ENCODE results near the gene PTX4.
"Not testable (repeated sequence)": the region's sequence is repeated elsewhere in the genome, so short reads cannot be mapped to it uniquely, and the experiment has no call there.

Gene PTX4

DNA sequence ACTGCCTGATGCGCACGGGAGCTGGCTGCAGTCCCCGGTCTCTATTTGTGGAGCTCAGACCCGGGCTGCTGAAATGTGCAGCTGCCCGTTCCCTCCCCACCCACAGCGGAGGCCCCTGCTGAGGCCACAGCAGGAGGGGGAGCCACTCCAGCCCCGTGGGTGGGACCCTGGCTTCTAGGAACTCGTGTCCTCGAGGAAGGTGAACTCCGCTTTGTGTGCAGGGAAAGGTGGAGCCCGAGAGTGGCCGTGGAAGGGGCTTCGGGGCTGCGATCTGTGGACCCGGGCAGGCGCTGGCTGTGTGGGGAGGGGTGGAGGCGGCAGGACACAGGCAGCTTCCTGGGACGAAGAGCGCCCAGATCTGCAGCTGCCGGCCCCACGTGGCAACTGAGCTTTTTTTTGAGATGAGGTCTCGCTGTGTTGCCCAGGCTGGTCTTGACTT is 47.3 kb downstream of the PTX4 start:
- DNase-seq = no peak

DNA sequence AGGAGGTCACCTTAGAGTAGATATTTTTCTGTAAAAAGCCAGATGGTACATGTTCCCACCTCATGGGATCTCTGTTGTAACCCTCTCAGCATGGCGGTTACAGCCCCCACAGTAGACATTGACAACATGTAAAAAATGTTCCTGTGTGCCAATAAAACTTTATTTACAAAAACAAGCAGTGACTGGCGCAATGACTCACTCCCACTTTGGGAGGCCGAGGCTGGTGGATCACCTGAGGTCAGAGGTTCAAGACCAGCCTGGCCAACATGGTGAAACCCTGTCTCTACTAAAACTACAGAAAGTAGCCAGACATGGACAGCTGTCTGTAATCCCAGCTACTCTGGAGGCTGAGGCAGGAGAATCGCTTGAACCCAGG is 49.1 kb downstream of the PTX4 start:
- not testable (repeated sequence) for DNase-seq

DNA sequence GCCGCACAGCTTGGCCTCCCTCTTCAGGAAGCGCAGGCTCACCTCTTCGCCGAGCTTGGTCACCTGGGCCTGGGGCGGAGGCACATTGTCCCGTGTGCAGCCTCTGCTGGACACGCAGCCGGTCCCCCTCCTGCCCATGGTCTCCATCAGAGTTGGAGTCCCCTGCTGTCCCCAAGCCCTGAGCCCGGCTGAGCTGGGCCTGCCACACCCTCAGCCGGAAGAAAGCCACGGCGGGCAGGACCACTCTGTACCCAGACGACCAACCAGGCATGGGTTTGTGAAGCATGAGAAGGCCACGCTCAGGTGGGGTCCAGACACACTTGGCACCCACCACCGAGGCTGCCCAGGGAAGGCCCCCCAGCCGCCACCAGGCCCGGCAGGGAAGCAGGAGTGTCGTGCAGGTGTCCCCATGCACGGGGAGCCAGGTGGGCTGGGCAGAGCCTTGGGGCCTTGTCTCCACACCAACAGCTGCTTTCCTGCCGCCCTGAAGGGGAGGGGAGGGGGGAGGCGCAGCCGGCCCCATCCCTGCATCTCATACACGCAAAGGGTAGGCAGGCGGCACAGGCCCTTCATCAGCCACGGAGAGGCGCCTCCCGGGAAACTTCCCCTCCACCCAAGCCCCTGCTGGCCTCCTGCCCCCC is 49.6 kb downstream of the PTX4 start:
- no peak for DNase-seq

DNA sequence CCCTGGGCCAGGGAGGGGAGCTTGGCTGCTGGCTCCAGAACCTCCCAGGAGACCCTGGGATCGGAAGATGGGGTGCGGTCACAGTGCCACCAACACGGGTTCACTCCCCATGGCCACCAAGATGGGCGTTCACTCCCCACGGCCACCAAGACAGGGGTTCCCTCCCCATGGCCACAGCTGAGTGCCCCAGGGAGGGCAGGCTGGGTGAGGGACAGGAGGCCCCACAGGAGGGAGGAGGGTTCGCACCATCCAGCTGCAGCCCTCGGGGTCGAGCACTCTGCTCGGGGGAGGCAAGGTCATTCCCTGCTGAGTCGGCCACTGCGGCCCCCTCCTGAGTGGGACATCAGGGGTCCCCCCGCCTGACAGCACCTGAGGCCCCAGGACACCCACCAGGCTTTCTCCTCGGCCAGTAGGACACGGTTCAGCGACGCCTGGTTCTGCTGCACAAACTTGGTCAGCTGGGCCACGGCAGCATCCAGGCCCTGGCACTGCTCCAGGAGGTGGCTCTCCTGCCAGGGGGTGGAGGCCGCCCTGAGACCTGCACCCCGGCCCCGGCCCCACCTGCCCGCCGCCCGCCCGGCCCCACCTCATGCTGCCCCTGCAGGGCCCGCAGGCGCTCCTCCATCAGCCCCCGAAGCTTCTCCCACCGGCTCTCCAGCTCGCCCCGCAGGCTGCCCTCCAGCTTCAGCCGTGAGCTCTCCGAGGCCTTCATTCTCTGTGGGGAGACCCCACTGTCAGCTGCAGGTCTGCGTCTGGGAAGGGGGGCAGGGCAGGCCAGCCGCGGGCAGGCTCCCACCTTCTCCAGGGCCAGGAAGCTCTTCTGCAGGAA is 50.3 kb downstream of the PTX4 start:
- DNase-seq = no peak

DNA sequence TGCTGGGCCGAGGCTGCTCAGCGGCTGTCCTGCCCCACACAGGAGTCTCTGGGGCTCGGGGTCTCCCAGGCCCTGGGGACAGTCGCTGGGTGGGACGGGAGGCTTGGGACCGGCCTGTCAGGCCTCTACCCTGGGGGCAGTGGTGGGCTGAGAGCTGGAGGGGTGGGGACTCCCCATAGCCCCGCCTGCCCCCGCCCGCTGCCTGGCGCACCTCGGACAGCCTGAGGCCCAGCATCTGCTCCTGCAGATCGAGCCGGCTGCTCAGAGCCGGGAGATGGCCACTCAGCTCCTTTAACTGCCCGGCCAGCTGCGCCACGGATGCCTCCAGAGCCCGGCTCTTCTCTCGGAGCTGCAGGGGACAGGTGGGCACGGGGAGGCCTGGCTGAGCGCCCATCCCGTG is 51.1 kb downstream of the PTX4 start:
- no peak for DNase-seq

DNA sequence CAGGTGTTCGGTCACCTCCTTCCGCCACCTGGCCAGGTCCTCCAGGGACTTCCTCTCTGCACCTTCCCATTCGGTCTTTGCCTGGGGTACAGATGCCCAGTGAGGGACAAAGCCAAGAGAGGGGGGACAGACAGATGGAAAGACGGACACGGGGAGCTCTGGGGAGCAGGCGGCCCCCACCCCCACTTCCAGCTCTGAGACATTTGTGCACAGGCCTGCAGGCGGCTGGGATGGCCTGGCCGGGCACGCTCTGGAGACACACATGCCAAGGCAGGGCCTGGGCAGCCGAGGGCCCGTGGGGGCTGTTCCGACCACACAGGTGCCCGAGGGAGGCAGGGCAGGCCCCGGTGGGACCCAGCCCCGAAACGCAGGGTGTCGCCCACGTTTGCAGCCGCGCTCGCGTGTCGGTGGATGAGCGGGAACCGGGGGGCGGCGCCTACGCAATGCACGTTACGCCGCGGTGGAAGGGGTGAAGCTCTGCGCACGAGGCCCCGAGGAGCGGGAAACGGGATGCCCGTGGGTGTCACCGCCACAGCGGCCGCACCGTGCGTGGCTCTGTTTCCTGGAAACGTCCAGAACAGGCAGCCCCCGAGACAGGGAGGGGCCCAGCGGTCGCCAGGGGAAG is 51.9 kb downstream of the PTX4 start:
- DNase-seq = no peak

DNA sequence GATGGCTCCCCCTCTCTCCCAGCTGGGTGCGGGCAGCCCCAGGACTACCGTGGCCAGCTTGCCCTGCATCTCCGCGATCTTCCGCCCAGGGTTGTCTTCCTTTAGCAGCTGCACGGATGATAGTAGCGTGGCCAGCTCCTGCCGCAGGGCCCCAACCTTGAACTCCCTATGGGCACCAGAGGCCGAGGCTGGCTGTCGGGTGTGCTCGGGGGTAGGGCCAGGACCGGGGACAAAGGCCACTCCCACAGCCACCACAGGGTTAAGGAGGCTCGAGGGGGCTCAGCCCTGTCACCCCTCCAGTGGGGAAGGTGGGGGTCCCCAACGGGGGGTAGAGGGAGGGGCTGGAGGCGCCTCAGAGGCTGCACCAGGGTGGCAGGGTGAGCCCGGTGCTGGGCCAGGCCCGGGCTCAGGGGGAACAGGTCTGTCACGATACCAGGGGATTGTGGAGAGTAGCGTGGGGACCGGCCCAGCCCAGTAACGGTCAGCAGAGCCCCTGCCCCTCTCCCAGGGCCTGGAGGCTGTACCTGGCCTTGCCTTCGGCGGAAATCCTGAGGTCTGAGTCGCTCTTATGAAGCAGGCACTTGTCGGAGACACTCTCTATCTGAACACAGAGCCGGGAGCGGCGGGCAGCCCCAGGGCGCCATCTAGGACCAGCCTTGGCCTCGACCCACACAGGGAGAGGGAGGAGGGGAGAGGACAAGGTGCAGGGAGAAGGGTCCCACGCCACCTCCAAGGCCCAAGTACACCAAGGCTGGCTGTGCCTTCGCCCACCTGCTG is 52.6 kb downstream of the PTX4 start:
- no peak for DNase-seq
